ENCODE data around the gene CDK5R1. TPM values are rescaled to one million over a fixed set of nuclear protein-coding genes. Genes with fewer than 3 reads are reported as not detected.

Gene CDK5R1
- total RNA-seq, 1 experiment from 2014 or later: 3.9 TPM

DNA sequence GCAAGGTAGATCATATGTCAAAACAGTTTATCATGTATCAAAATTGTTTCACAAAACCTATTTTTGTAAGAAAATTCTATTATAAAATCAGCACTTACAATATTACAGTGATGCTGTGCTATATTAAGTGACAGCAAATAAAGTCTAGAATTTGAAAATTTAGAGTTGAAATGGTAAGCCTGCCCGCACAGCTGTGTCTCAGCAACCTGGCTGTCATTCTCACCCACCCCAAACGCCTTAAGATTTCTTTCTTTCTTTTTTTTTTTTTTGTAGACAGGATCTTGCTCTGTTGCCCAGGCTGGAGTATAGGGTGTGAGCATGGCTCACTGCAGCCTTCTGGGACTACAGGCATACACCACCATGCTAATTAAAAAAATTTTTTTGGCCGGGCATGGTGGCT is 26.8 kb downstream of the CDK5R1 start:
- DNase-seq (ENCODE audit: low spot score): no peak
- H3K4me3 ChIP-seq (ENCODE audit: low read depth, low read length, poor library complexity, severe bottlenecking): no peak overlapping the region
- no peaks in the 10 kb centered on the region for H3K9me3 ChIP-seq (ENCODE audit: low read depth, low read length, poor library complexity, severe bottlenecking)
- H3K4me1 ChIP-seq (ENCODE audit: insufficient read depth, low read length, poor library complexity, severe bottlenecking): no peaks in the 10 kb centered on the region
- H3K27ac ChIP-seq (ENCODE audit: low read depth, low read length, poor library complexity, severe bottlenecking): no peak overlapping the region
- intact Hi-C loops (cut with micrococcal nuclease; ENCODE audit: unreplicated experiment): no loop called here
- BruUV-seq (replicated peaks): no TSS peak
- TF ChIP-seq EZH2 (IDR thresholded peaks at IDR 0.05; ENCODE audit: borderline replicate concordance, low read depth, low read length, poor library complexity, severe bottlenecking): no peak
- TF ChIP-seq, protein P1, sequence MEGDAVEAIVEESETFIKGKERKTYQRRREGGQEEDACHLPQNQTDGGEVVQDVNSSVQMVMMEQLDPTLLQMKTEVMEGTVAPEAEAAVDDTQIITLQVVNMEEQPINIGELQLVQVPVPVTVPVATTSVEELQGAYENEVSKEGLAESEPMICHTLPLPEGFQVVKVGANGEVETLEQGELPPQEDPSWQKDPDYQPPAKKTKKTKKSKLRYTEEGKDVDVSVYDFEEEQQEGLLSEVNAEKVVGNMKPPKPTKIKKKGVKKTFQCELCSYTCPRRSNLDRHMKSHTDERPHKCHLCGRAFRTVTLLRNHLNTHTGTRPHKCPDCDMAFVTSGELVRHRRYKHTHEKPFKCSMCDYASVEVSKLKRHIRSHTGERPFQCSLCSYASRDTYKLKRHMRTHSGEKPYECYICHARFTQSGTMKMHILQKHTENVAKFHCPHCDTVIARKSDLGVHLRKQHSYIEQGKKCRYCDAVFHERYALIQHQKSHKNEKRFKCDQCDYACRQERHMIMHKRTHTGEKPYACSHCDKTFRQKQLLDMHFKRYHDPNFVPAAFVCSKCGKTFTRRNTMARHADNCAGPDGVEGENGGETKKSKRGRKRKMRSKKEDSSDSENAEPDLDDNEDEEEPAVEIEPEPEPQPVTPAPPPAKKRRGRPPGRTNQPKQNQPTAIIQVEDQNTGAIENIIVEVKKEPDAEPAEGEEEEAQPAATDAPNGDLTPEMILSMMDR (conservative IDR thresholded peaks at IDR 0.05; ENCODE audit: low read depth, low read length): no peak
- no peaks in the 10 kb centered on the region for H3K36me3 ChIP-seq (ENCODE audit: insufficient read depth, low read length, poor library complexity, severe bottlenecking)
- ChIA-PET POLR2A (ENCODE audit: low non-redundant PET) (no interaction called here), CTCF (no interaction called here)
- no peaks in the 10 kb centered on the region for H3K27me3 ChIP-seq (replicated peaks; ENCODE audit: insufficient read depth, low read depth, low read length, poor library complexity)

DNA sequence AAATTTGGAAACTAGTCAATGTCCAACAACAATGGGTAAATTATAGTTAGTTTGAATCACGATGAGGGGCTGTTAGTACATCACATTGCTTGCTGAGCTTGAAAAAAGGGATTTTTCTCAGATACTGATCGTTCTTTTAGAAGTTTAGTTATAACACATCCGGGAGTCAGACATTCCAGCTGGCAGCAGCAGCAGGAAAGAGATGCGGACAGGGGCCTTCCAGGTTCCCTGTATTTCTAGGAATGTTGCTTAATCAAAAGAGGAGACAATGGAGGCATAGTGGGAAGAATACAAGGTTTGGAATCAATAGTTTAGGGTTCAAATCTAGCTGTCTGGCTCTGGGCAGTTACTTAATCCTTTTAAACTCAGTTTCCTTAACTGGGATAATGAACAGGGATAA is 27.8 kb downstream of the CDK5R1 start:
- Histone ChIP-seq H3K27ac (ENCODE audit: low read depth, low read length, poor library complexity, severe bottlenecking) (no peak overlapping the region), H3K36me3 (ENCODE audit: insufficient read depth, low read length, poor library complexity, severe bottlenecking) (no peaks in the 10 kb centered on the region), H3K27me3 (replicated peaks; ENCODE audit: insufficient read depth, low read depth, low read length, poor library complexity) (no peaks in the 10 kb centered on the region), H3K9me3 (ENCODE audit: low read depth, low read length, poor library complexity, severe bottlenecking) (no peaks in the 10 kb centered on the region), H3K4me3 (ENCODE audit: low read depth, low read length, poor library complexity, severe bottlenecking) (no peak overlapping the region), H3K4me1 (ENCODE audit: insufficient read depth, low read length, poor library complexity, severe bottlenecking) (peaks cover under 1% of the 10 kb centered on the region)
- BruUV-seq (replicated peaks): no TSS peak
- TF ChIP-seq EZH2 (IDR thresholded peaks at IDR 0.05; ENCODE audit: borderline replicate concordance, low read depth, low read length, poor library complexity, severe bottlenecking): no peak
- TF ChIP-seq, protein P1 (conservative IDR thresholded peaks at IDR 0.05; ENCODE audit: low read depth, low read length): no peak
- POLR2A ChIA-PET (ENCODE audit: low non-redundant PET): no interaction called here
- intact Hi-C loops (cut with micrococcal nuclease; ENCODE audit: unreplicated experiment): no loop called here
- no peak for DNase-seq (ENCODE audit: low spot score)
- CTCF ChIA-PET: no interaction called here

DNA sequence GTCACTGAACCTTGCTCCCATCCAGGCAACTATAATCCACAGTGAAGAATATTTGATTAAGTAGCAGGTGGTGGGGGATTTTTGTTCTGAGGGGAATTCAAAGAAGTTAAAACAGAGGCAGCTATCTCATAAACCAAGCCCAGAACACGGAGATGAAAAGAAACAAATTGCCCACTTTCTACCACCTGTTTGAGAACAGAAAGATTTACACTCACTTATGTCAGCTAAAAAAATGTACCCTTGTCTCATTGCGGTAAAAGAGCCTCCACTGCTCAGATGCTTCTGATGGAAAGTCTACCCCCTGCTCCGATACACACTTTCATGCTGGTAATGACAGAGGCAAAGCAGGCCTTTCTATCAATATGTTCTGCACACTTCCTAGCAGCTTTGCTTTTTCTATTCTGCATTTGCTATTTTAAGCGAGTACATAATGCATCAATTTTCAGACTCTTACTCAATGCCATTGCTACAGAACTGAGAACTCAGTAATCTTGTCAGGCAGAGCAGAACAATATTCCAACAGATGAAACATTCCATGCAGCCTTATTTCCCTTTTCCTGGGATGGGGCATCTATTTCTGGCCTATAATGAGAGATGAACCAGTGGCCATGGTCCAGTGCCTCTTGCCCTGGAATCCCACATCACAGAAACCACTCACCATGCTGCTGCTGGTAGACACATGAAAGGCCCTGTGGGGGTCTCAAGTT is 29.0 kb downstream of the CDK5R1 start:
- DNase-seq (ENCODE audit: low spot score): no peak
- TF ChIP-seq EZH2 (IDR thresholded peaks at IDR 0.05; ENCODE audit: borderline replicate concordance, low read depth, low read length, poor library complexity, severe bottlenecking): no peak
- TF ChIP-seq, protein P1 (conservative IDR thresholded peaks at IDR 0.05; ENCODE audit: low read depth, low read length): no peak
- no TSS peak for BruUV-seq (replicated peaks)
- no peaks in the 10 kb centered on the region for H3K9me3 ChIP-seq (ENCODE audit: low read depth, low read length, poor library complexity, severe bottlenecking)
- POLR2A ChIA-PET (ENCODE audit: low non-redundant PET): no interaction called here
- no peak overlapping the region for H3K4me3 ChIP-seq (ENCODE audit: low read depth, low read length, poor library complexity, severe bottlenecking)
- intact Hi-C loops (cut with micrococcal nuclease; ENCODE audit: unreplicated experiment): no loop called here
- no peaks in the 10 kb centered on the region for H3K36me3 ChIP-seq (ENCODE audit: insufficient read depth, low read length, poor library complexity, severe bottlenecking)
- no peak overlapping the region for H3K27ac ChIP-seq (ENCODE audit: low read depth, low read length, poor library complexity, severe bottlenecking)
- peaks cover 7% of the 10 kb centered on the region for H3K4me1 ChIP-seq (ENCODE audit: insufficient read depth, low read length, poor library complexity, severe bottlenecking)
- CTCF ChIA-PET: no interaction called here
- H3K27me3 ChIP-seq (replicated peaks; ENCODE audit: insufficient read depth, low read depth, low read length, poor library complexity): no peaks in the 10 kb centered on the region

Measured in A673 (cell line).